ENCODE measurements around the gene OR6K3.

OR6K3 gene

GRCh38 chr1:158686111-158687009, 34.2 kb downstream of the OR6K3 start, which contains the start of gene SPTA1:
Gene SPTA1 (minus strand): TSS chr1:158686715. CDS start chr1:158686517, 198 bp downstream.
- DNase-seq (ENCODE audit: low read depth): no peak

GRCh38 chr1:158685085-158685484, 35.4 kb downstream of the OR6K3 start:
- no peak for DNase-seq (ENCODE audit: low read depth)

GRCh38 chr1:158681606-158682005, 38.9 kb downstream of the OR6K3 start:
- DNase-seq (ENCODE audit: low read depth): no peak

GRCh38 chr1:158679289-158679688, 41.2 kb downstream of the OR6K3 start:
- no peak for DNase-seq (ENCODE audit: low read depth)

GRCh38 chr1:158675563-158676323, 44.8 kb downstream of the OR6K3 start:
- DNase-seq (ENCODE audit: low read depth): no peak

- no peak for DNase-seq (ENCODE audit: low read depth)
Observed at GRCh38 chr1:158674302-158674701, 46.2 kb downstream of the OR6K3 start.
